Loucy (cell line): ENCODE results near the gene ITGA11.

ENCODE experiments used
- H2AFZ ChIP-seq: fragments of 200-600 bp; sonication (generic); 2 replicates; pipeline ENCODE4 v1.6.0; 2016; ENCODE audit warnings: antibody characterized with exemption, mild to moderate bottlenecking, low read length, moderate library complexity
- H3F3A ChIP-seq: fragments of 200-600 bp; 2 replicates; pipeline ENCODE4 v1.6.0; 2016; ENCODE audit warnings: antibody characterized with exemption, low read depth, mild to moderate bottlenecking
- H3K27me3 ChIP-seq: fragments of 200-600 bp; sonication (generic); 2 replicates; pipeline ENCODE4 v1.6.1; 2014; ENCODE audit warnings: low read length, mild to moderate bottlenecking; ENCODE audit not compliant: insufficient read depth, poor library complexity, severe bottlenecking
- H3K36me3 ChIP-seq: fragments of 200-600 bp; sonication (generic); 2 replicates; pipeline ENCODE4 v1.6.1; 2016; ENCODE audit warnings: low read length; ENCODE audit not compliant: insufficient read depth
- H3K4me1 ChIP-seq: fragments of 200-600 bp; sonication (generic); 2 replicates; pipeline ENCODE4 v1.5.1; 2014; ENCODE audit warnings: low read length, mild to moderate bottlenecking; ENCODE audit not compliant: insufficient read depth, poor library complexity, severe bottlenecking
- H3K4me2 ChIP-seq: fragments of 200-600 bp; sonication (generic); 2 replicates; pipeline ENCODE4 v1.6.0; 2014; ENCODE audit warnings: antibody characterized with exemption, low read length, low read depth, mild to moderate bottlenecking; ENCODE audit not compliant: poor library complexity, severe bottlenecking
- H3K4me3 ChIP-seq: fragments of 200-600 bp; sonication (generic); 2 replicates; pipeline ENCODE4 v1.5.1; 2014; ENCODE audit warnings: low read length, mild to moderate bottlenecking, mixed read lengths; ENCODE audit not compliant: poor library complexity, severe bottlenecking
- H3K79me2 ChIP-seq: fragments of 200-600 bp; sonication (generic); 2 replicates; pipeline ENCODE4 v1.6.1; 2014; ENCODE audit warnings: low read length; ENCODE audit not compliant: insufficient read depth
- H3K9ac ChIP-seq: fragments of 200-600 bp; sonication (generic); 2 replicates; pipeline ENCODE4 v1.6.0; 2014; ENCODE audit warnings: mild to moderate bottlenecking, low read depth, low read length, moderate library complexity; ENCODE audit not compliant: poor library complexity, severe bottlenecking
- H3K9me2 ChIP-seq: fragments of 200-600 bp; sonication (generic); replicated peaks from 2 replicates; pipeline ENCODE4 v1.6.1; 2016; ENCODE audit warnings: low read depth, low read length, mixed read lengths
- H3K9me3 ChIP-seq: fragments of 200-600 bp; sonication (generic); 2 replicates; pipeline ENCODE4 v1.6.1; 2014; ENCODE audit warnings: mild to moderate bottlenecking, antibody characterized with exemption, low read length, low read depth; ENCODE audit not compliant: insufficient read depth
- H4K20me1 ChIP-seq: fragments of 200-600 bp; sonication (generic); 2 replicates; pipeline ENCODE4 v1.6.0; 2014; ENCODE audit warnings: antibody characterized with exemption, low read length, mild to moderate bottlenecking; ENCODE audit not compliant: insufficient read depth, poor library complexity, severe bottlenecking
- EZH2phosphoT487 ChIP-seq: fragments of 200-600 bp; IDR thresholded peaks from 2 replicates; pipeline ENCODE4 v1.6.1; 2018; ENCODE audit warnings: antibody characterized with exemption, mild to moderate bottlenecking, moderate library complexity, borderline replicate concordance
- TF ChIP-seq, protein P1 (sequence below): fragments of 200-600 bp; sonication (generic); conservative IDR thresholded peaks from 2 replicates; pipeline ENCODE4 v1.5.1; 2014; ENCODE audit warnings: mild to moderate bottlenecking, antibody characterized with exemption, low read length

Gene ITGA11

DNA sequence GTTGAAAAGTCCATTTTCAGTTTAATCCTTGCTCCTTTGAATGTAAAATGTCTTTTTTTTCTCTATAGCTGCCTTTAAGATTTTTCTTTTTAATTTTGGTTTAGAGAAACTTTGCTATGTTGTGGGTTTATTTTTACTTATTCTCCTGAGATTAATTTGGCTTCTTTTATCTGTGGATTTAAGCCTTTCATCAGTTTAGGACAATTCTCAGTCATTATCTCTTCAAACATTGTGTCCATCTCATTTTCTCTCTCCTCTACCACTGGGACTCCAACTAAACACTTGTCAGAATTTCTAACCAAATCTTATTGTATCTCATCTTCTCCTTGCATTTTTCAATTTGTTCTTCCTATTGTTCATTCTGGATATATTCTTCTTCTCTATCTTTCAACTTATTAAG, 12.4 kb upstream of the ITGA11 start:
- no peaks in the 10 kb centered on the region for H3K79me2 ChIP-seq
- TF ChIP-seq, protein P1, sequence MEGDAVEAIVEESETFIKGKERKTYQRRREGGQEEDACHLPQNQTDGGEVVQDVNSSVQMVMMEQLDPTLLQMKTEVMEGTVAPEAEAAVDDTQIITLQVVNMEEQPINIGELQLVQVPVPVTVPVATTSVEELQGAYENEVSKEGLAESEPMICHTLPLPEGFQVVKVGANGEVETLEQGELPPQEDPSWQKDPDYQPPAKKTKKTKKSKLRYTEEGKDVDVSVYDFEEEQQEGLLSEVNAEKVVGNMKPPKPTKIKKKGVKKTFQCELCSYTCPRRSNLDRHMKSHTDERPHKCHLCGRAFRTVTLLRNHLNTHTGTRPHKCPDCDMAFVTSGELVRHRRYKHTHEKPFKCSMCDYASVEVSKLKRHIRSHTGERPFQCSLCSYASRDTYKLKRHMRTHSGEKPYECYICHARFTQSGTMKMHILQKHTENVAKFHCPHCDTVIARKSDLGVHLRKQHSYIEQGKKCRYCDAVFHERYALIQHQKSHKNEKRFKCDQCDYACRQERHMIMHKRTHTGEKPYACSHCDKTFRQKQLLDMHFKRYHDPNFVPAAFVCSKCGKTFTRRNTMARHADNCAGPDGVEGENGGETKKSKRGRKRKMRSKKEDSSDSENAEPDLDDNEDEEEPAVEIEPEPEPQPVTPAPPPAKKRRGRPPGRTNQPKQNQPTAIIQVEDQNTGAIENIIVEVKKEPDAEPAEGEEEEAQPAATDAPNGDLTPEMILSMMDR, result no peak
- no peak for TF ChIP-seq EZH2phosphoT487
- H3K27me3 ChIP-seq, result peaks cover 5% of the 10 kb centered on the region
- no peaks in the 10 kb centered on the region for H3K9me2 ChIP-seq
- no peaks in the 10 kb centered on the region for H3K9me3 ChIP-seq
- no peak overlapping the region for H3K4me3 ChIP-seq
- no peak overlapping the region for H2AFZ ChIP-seq
- H3K4me2 ChIP-seq, result no peak overlapping the region
- H3K9ac ChIP-seq, result no peak overlapping the region
- no peaks in the 10 kb centered on the region for H3F3A ChIP-seq
- no peaks in the 10 kb centered on the region for H3K4me1 ChIP-seq
- H4K20me1 ChIP-seq, result no peaks in the 10 kb centered on the region
- no peaks in the 10 kb centered on the region for H3K36me3 ChIP-seq

- Histone ChIP-seq H3K36me3 (no peaks in the 10 kb centered on the region), H3F3A (no peaks in the 10 kb centered on the region), H4K20me1 (no peaks in the 10 kb centered on the region), H3K79me2 (no peaks in the 10 kb centered on the region), H3K9me2 (no peaks in the 10 kb centered on the region), H2AFZ (no peak overlapping the region; the same call in 1 of the 2 replicates), H3K9me3 (no peaks in the 10 kb centered on the region), H3K27me3 (peaks cover 5% of the 10 kb centered on the region), H3K4me1 (no peaks in the 10 kb centered on the region), H3K4me3 (no peak overlapping the region), H3K9ac (no peak overlapping the region), H3K4me2 (no peak overlapping the region)
- TF ChIP-seq, protein P1, result no peak
- no peak for TF ChIP-seq EZH2phosphoT487
Measured at GRCh38 chr15:68442903-68443302, 10.9 kb upstream of the ITGA11 start.

DNA sequence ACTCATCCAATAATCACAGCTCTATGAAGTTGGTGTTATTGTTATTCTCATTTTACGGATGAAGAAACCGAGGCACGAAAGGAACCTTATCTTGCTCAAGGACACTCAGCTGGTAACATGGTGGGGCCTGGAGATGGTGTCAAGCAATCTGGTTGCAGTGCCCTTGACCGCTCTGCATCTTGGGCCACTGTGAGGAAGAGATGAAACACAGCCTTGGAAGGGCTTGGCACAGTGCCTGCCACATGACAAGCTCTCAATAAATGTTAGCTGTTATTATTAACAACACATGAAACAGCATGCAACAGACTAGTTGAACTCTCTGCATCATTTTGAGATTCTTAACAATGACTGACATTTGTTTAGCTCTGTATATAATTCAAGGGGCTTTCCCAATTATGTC, 10.1 kb upstream of the ITGA11 start:
- no peak overlapping the region for H3K9ac ChIP-seq
- H3K4me2 ChIP-seq, result no peak overlapping the region
- H3K36me3 ChIP-seq, result no peaks in the 10 kb centered on the region
- H3K9me3 ChIP-seq, result no peaks in the 10 kb centered on the region
- no peaks in the 10 kb centered on the region for H3K79me2 ChIP-seq
- H4K20me1 ChIP-seq, result no peaks in the 10 kb centered on the region
- H3K4me3 ChIP-seq, result no peak overlapping the region
- H3F3A ChIP-seq, result no peaks in the 10 kb centered on the region
- no peak overlapping the region for H2AFZ ChIP-seq
- H3K9me2 ChIP-seq, result no peaks in the 10 kb centered on the region
- H3K27me3 ChIP-seq, result peaks cover 5% of the 10 kb centered on the region
- no peak for TF ChIP-seq EZH2phosphoT487
- TF ChIP-seq, protein P1, result no peak
- H3K4me1 ChIP-seq, result no peaks in the 10 kb centered on the region
